Gastroesophageal sphincter (tissue), 4 donors: ENCODE results near the gene CHCHD1. TPM values are rescaled to one million over a fixed set of nuclear protein-coding genes. Genes with fewer than 3 reads are reported as not detected.
"Not testable (repeated sequence)": the region's sequence is repeated elsewhere in the genome, so short reads cannot be mapped to it uniquely, and the experiment has no call there.

Experiments
- ATAC-seq: fragments of 150-250 bp; one replicate; pipeline ENCODE4 v1.9.1; 2016; ENCODE audit warnings: mild to moderate bottlenecking, moderate library complexity
- H3K27ac ChIP-seq, 4 donors: fragments of 200-600 bp; sonication (generic) in 3 of 4; 1 replicate in 3 of 4; 2 replicates in 1 of 4; pipeline ENCODE4 v1.5.1; 2016 to 2019
- H3K27me3 ChIP-seq: fragments of 200-600 bp; sonication (generic); one replicate; pipeline ENCODE4 v1.5.1; 2019
- H3K36me3 ChIP-seq, 2 donors: fragments of 200-600 bp; sonication (generic); one replicate each; pipeline ENCODE4 v1.5.1; 2019; ENCODE audit warnings: control low read depth in 1 of 2
- H3K4me1 ChIP-seq, 3 donors: fragments of 200-600 bp; sonication (generic); 1 replicate in 2 of 3; 2 replicates in 1 of 3; pipeline ENCODE4 v1.5.1; 2016 to 2019; ENCODE audit warnings: control low read depth in 2 of 3
- H3K4me3 ChIP-seq, 2 donors: fragments of 200-600 bp; sonication (generic); one replicate each; pipeline ENCODE4 v1.5.1; 2019; ENCODE audit warnings: mild to moderate bottlenecking in 1 of 2, moderate library complexity in 1 of 2
- H3K9me3 ChIP-seq, 3 donors: fragments of 200-600 bp; sonication (generic); one replicate each; pipeline ENCODE4 v1.5.1; 2017 to 2019; ENCODE audit warnings: control low read depth in 2 of 3
- EP300 ChIP-seq: sonication (generic); formaldehyde crosslinking; IDR thresholded peaks from one replicate; pipeline ENCODE4 v1.6.1; 2017; ENCODE audit warnings: antibody characterized with exemption, mild to moderate bottlenecking
- POLR2A ChIP-seq, 2 donors: fragments of 450-650 bp; IDR thresholded peaks; one replicate each; pipeline ENCODE4 v1.6.1; 2017; ENCODE audit warnings: antibody characterized with exemption in 2 of 2, mild to moderate bottlenecking in 2 of 2, moderate library complexity in 1 of 2
- POLR2AphosphoS5 ChIP-seq: sonication (generic); formaldehyde crosslinking; IDR thresholded peaks from one replicate; pipeline ENCODE4 v1.6.1; 2017; ENCODE audit warnings: antibody characterized with exemption
- WGBS, 2 donors: methylation state at CpG; one replicate each; pipeline ENCODE4 v1.1.5; 2018; ENCODE audit warnings: low coverage in 1 of 2; 5-methylcytosine and 5-hydroxymethylcytosine counted together
- total RNA-seq, 4 donors: library from RNA; depleted of rRNA; stranded (reverse); fragments of >200 nt; gene quantifications; one replicate each; pipeline ENCODE4 v1.1.0, GENCODE V29; 2016
- TF ChIP-seq, protein P1 (sequence below), 4 experiments: fragments of 200-600 bp in 2 of 4; fragments of 450-650 bp in 2 of 4; sonication (generic) in 1 of 4; IDR thresholded peaks; one replicate each; pipeline ENCODE4 v1.5.1; 2017 to 2019; ENCODE audit warnings: antibody characterized with exemption in 4 of 4, mild to moderate bottlenecking in 2 of 4, moderate library complexity in 2 of 4

Gene CHCHD1
- total RNA-seq, 4 donors from 2014 or later = 19.9 to 29.5 (median 21.4) TPM

DNA sequence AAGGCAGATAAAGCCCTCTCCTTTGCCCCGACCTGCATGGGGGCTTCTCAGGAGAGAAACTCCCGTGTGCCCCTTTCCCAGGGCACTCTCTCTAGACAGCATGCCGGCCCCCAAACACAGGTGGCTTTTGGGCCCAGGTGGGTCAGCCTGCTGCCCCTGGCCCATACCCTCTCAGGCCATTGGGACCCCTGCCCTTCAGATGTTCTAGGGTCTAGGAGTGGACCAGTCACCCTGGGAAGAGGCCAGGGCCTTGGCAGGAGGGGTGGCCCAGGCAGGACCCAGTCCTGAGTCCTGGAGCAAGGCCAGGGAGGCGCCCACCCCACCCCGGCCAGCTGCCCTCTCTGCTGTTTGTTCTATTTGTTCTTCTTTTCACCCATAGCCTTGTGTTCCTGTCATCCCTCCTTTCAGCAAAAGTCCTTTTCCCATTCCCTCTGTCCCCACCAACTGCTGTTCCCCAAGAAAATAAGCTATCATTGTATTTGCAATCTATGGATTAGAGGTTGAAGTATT is 47.0 kb upstream of the CHCHD1 start:
- no peak for TF ChIP-seq POLR2AphosphoS5
- TF ChIP-seq POLR2A (IDR thresholded peaks at IDR 0.05) = no peak
- WGBS, 2 donors = 80 to 100% methylated on average over 1 of the region's 5 CpGs
- Histone ChIP-seq H3K4me1 (peaks cover 4 to 44% (median 17%) of the 10 kb centered on the region in 3 donors), H3K9me3 (no peaks in the 10 kb centered on the region), H3K27me3 (no peaks in the 10 kb centered on the region), H3K27ac (peak overlapping the region in 1 of 4 donors; percentile 15), H3K36me3 (peaks cover 0 to 66% of the 10 kb centered on the region in 2 donors), H3K4me3 (no peak overlapping the region)
- no peak for ATAC-seq

DNA sequence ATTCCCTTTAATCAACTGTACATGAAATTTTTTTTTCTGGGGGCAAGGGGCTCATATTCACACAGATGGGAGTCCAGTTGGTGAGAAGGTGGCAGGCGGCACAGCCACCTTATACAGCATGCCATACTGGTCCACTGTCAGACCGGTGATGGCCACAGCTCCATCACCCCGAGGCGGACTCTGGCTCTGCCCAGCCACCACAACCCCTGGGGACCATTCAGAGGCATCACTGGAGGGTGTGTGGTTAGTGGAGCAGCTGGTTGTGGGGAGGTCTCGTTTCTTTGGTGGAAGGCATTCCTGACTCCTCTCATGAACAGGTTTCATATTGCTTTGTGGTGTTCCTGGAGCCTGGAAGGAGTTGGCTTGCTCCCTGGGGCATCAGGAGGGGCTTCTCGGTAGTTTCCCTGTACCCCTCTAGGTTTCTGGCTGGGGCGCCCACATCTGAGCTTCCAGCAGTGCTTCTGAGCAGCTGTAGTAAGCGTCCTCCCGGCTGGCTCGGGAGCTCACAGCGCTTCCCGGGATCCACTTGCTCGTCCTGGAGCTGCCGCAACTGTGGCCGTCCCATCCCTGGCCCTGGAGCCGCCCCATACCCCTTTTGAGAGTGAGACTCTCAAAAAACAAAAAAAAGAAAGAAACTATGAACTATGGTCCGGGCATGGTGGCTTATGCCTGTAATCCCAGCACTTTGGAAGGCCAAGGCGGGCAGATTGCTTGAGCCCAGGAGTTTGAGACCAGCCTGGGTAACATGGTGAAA is 41.2 kb upstream of the CHCHD1 start:
- 86 to 90% methylated on average over 4 to 6 of the region's 18 CpGs for WGBS, 2 donors

GRCh38 chr10:73742454-73742734 is 39.5 kb upstream of the CHCHD1 start:
- TF ChIP-seq, protein P1, sequence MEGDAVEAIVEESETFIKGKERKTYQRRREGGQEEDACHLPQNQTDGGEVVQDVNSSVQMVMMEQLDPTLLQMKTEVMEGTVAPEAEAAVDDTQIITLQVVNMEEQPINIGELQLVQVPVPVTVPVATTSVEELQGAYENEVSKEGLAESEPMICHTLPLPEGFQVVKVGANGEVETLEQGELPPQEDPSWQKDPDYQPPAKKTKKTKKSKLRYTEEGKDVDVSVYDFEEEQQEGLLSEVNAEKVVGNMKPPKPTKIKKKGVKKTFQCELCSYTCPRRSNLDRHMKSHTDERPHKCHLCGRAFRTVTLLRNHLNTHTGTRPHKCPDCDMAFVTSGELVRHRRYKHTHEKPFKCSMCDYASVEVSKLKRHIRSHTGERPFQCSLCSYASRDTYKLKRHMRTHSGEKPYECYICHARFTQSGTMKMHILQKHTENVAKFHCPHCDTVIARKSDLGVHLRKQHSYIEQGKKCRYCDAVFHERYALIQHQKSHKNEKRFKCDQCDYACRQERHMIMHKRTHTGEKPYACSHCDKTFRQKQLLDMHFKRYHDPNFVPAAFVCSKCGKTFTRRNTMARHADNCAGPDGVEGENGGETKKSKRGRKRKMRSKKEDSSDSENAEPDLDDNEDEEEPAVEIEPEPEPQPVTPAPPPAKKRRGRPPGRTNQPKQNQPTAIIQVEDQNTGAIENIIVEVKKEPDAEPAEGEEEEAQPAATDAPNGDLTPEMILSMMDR (IDR thresholded peaks at IDR 0.05) = no peak
- no peak for TF ChIP-seq POLR2A (IDR thresholded peaks at IDR 0.05)
- no peak for TF ChIP-seq POLR2AphosphoS5
- TF ChIP-seq EP300 = no peak
- Histone ChIP-seq H3K27ac (peak overlapping the region in 2 of 4 donors; percentile 5 to 14), H3K4me1 (peaks cover 0 to 45% (median 9%) of the 10 kb centered on the region in 3 donors), H3K27me3 (no peaks in the 10 kb centered on the region), H3K4me3 (no peak overlapping the region), H3K9me3 (no peaks in the 10 kb centered on the region), H3K36me3 (peaks cover 0 to 38% of the 10 kb centered on the region in 2 donors)
- no peak for ATAC-seq
- WGBS, 2 donors = 82 to 97% methylated on average over 4 to 5 of the region's 5 CpGs

More for the DNA sequence above, 41.2 kb upstream of the CHCHD1 start:
- peaks cover 0 to 29% (median 8%) of the 10 kb centered on the region in 3 donors for H3K4me1 ChIP-seq
- H3K27ac ChIP-seq, ATAC-seq, H3K9me3 ChIP-seq, H3K27me3 ChIP-seq, H3K4me3 ChIP-seq: not testable (repeated sequence)
- H3K36me3 ChIP-seq = peaks cover 0 to 38% of the 10 kb centered on the region in 2 donors

GRCh38 chr10:73743327-73743904 is 38.4 kb upstream of the CHCHD1 start:
- H3K4me1 ChIP-seq = peaks cover 0 to 53% (median 9%) of the 10 kb centered on the region in 3 donors

GRCh38 chr10:73743905-73744663 is 37.8 kb upstream of the CHCHD1 start, which contains the start of gene SEC24C:
TSS of gene SEC24C (plus strand) at chr10:73744372. CDS start at chr10:73746833, 2,461 bp downstream.
- H3K36me3 ChIP-seq = peaks cover 0 to 44% of the 10 kb centered on the region in 2 donors
- H3K27me3 ChIP-seq = no peaks in the 10 kb centered on the region
- H3K4me3 ChIP-seq = peak within 1 kb of the TSS; percentile 57 to 91
- peak; percentile 97 for ATAC-seq
- TF ChIP-seq EP300 (no peak), POLR2A (IDR thresholded peaks at IDR 0.05) (peak in 1 of 2 donors; percentile 28), POLR2AphosphoS5 (peak; percentile 73)
- TF ChIP-seq, protein P1 (IDR thresholded peaks at IDR 0.05) = peak in 3 of 4 experiments; percentile 7 to 16 (median 14)
- peaks cover 0 to 60% (median 9%) of the 10 kb centered on the region in 3 donors for H3K4me1 ChIP-seq
- no peaks in the 10 kb centered on the region for H3K9me3 ChIP-seq
- peak within 1 kb of the TSS; percentile 60 to 93 (median 90) for H3K27ac ChIP-seq
- WGBS, 2 donors = 0 to 1% methylated on average over 11 to 13 of the region's 36 CpGs

More at GRCh38 chr10:73743327-73743904, 38.4 kb upstream of the CHCHD1 start:
- no peaks in the 10 kb centered on the region for H3K27me3 ChIP-seq
- WGBS, 2 donors = 37 to 38% methylated on average over 6 of the region's 6 CpGs
- no peaks in the 10 kb centered on the region for H3K9me3 ChIP-seq
- peak overlapping the region; percentile 60 to 93 (median 90) for H3K27ac ChIP-seq
- H3K36me3 ChIP-seq = peaks cover 0 to 38% of the 10 kb centered on the region in 2 donors
- no peak for TF ChIP-seq POLR2AphosphoS5
- H3K4me3 ChIP-seq = peak overlapping the region; percentile 57 to 91
- ATAC-seq = no peak

GRCh38 chr10:73744664-73744975 is 37.2 kb upstream of the CHCHD1 start:
- peak; percentile 8 for ATAC-seq

More at GRCh38 chr10:73744664-73744975, 37.2 kb upstream of the CHCHD1 start:
- H3K27ac ChIP-seq = peak overlapping the region; percentile 60 to 93 (median 90)
- peaks cover 0 to 44% of the 10 kb centered on the region in 2 donors for H3K36me3 ChIP-seq
- H3K9me3 ChIP-seq = no peaks in the 10 kb centered on the region
- TF ChIP-seq POLR2AphosphoS5 = no peak
- H3K27me3 ChIP-seq = no peaks in the 10 kb centered on the region
- H3K4me3 ChIP-seq = peak overlapping the region; percentile 57 to 91
- H3K4me1 ChIP-seq = peaks cover 0 to 65% (median 9%) of the 10 kb centered on the region in 3 donors
- 0% methylated on average over 1 to 2 of the region's 10 CpGs for WGBS, 2 donors
